ENCODE measurements around the gene CELF1. TPM values are rescaled to one million over a fixed set of nuclear protein-coding genes. Genes with fewer than 3 reads are reported as not detected.

Gene CELF1
- total and polyA plus RNA-seq, 2 experiments from 2014 or later = 124 to 233 TPM

GRCh38 chr11:47443817-47444216 is 109.1 kb downstream of the CELF1 start:
- H3K4me1 ChIP-seq (ENCODE audit: insufficient read depth) = no peaks in the 10 kb centered on the region
- H3K9me2 ChIP-seq (ENCODE audit: insufficient read depth) = no peaks in the 10 kb centered on the region
- H3K36me3 Mint-ChIP-seq (ENCODE audit: low read depth) = no peaks in the 10 kb centered on the region
- H3K27ac Mint-ChIP-seq = no peak overlapping the region
- H2AFZ ChIP-seq = no peak overlapping the region
- DNase-seq (ENCODE audit: low spot score) (no peak), ATAC-seq (no peak)
- no peaks in the 10 kb centered on the region for H3K4me1 Mint-ChIP-seq
- TF ChIP-seq REST (IDR thresholded peaks at IDR 0.05; ENCODE audit: unreplicated experiment) = no peak
- TF ChIP-seq, protein P1, sequence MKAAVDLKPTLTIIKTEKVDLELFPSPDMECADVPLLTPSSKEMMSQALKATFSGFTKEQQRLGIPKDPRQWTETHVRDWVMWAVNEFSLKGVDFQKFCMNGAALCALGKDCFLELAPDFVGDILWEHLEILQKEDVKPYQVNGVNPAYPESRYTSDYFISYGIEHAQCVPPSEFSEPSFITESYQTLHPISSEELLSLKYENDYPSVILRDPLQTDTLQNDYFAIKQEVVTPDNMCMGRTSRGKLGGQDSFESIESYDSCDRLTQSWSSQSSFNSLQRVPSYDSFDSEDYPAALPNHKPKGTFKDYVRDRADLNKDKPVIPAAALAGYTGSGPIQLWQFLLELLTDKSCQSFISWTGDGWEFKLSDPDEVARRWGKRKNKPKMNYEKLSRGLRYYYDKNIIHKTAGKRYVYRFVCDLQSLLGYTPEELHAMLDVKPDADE (IDR thresholded peaks at IDR 0.05) = no peak
- no peak for TF ChIP-seq JUNB (IDR thresholded peaks at IDR 0.05; ENCODE audit: unreplicated experiment)
- no peak for TF ChIP-seq STAT1 (IDR thresholded peaks at IDR 0.05; ENCODE audit: unreplicated experiment)
- TF ChIP-seq ZNF331 (CRISPR knock-in tag; IDR thresholded peaks at IDR 0.05; ENCODE audit: low read depth) = no peak
- 0 out of 2 replicates have a peak overlapping the region, but pooled peaks have one; percentile 26 for H3K27ac ChIP-seq (ENCODE audit: low read depth)
- no peaks in the 10 kb centered on the region for H4K20me1 ChIP-seq (replicated peaks; ENCODE audit: insufficient read depth)
- no peaks in the 10 kb centered on the region for H3K9me3 Mint-ChIP-seq
- no peaks in the 10 kb centered on the region for H3K79me2 ChIP-seq (replicated peaks; ENCODE audit: insufficient read depth)
- no peak overlapping the region for H3K4me3 Mint-ChIP-seq
- H3K36me3 ChIP-seq (ENCODE audit: insufficient read depth) = no peaks in the 10 kb centered on the region
- H3K27me3 ChIP-seq (ENCODE audit: insufficient read depth) = no peaks in the 10 kb centered on the region
- H3K4me2 ChIP-seq = no peak overlapping the region
- no peaks in the 10 kb centered on the region for H3K27me3 Mint-ChIP-seq (ENCODE audit: insufficient read depth, low read depth, poor library complexity)
- H3K4me3 ChIP-seq = no peak overlapping the region
- no peaks in the 10 kb centered on the region for H3F3A ChIP-seq (replicated peaks; ENCODE audit: low read depth)

DNA sequence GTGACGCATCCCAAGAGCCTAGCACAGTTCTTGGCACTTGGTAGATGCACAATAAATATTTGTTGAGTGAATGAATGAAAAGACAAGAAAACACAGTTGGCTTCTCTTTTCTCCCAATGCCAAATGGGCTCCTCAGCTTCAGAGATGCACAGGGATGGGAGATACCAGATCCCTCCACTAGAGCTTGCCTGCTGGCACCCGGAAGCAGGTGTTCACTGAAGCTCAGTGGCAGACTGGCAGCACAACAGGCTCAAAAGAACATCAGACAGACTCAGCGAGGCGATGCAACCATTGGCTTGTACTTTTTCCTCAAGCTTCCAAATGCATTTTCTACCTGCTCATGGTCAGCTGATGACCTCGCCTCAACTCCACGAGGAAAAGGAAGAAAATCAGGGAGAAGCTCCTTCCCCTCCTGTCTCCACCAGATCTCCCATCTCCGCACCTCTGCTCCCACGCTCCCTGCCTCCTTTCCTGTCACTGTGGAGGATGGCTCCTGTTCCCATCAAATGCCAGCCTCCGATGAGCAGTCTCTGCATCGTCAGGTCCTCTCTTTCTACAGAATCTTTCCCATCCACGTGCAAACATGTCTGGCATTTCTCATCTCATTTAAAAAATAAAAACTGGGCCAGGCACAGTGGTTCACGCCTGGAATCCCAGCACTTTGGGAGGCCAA is 109.8 kb downstream of the CELF1 start:
- H3K27me3 Mint-ChIP-seq (ENCODE audit: insufficient read depth, low read depth, poor library complexity) = no peaks in the 10 kb centered on the region

More for the DNA sequence above, 109.8 kb downstream of the CELF1 start:
- no peak overlapping the region for H3K4me3 Mint-ChIP-seq
- H4K20me1 ChIP-seq (replicated peaks; ENCODE audit: insufficient read depth) = no peaks in the 10 kb centered on the region
- no peak overlapping the region for H2AFZ ChIP-seq
- no peaks in the 10 kb centered on the region for H3K4me1 Mint-ChIP-seq
- no peak overlapping the region for H3K4me2 ChIP-seq
- H3K27me3 ChIP-seq (ENCODE audit: insufficient read depth) = no peaks in the 10 kb centered on the region
- H3K36me3 Mint-ChIP-seq (ENCODE audit: low read depth) = no peaks in the 10 kb centered on the region
- no peaks in the 10 kb centered on the region for H3K36me3 ChIP-seq (ENCODE audit: insufficient read depth)
- DNase-seq (ENCODE audit: low spot score) (peak; percentile 59), ATAC-seq (peak; percentile 77)
- H3K27ac ChIP-seq (ENCODE audit: low read depth) = 0 out of 2 replicates have a peak overlapping the region, but pooled peaks have one; percentile 26
- no peaks in the 10 kb centered on the region for H3K9me2 ChIP-seq (ENCODE audit: insufficient read depth)
- H3K4me1 ChIP-seq (ENCODE audit: insufficient read depth) = no peaks in the 10 kb centered on the region
- H3K4me3 ChIP-seq = no peak overlapping the region
- no peak overlapping the region for H3K27ac Mint-ChIP-seq
- H3K9me3 Mint-ChIP-seq = no peaks in the 10 kb centered on the region
- TF ChIP-seq JUNB (IDR thresholded peaks at IDR 0.05; ENCODE audit: unreplicated experiment) = no peak
- 0 out of 4 replicates have a peak, but pooled peaks of 1 of the 2 experiments have one; percentile 16 for TF ChIP-seq CTCF (conservative IDR thresholded peaks at IDR 0.05; ENCODE audit: low read depth in 2 of 2)
- no peaks in the 10 kb centered on the region for H3F3A ChIP-seq (replicated peaks; ENCODE audit: low read depth)
- no peaks in the 10 kb centered on the region for H3K79me2 ChIP-seq (replicated peaks; ENCODE audit: insufficient read depth)

All from GM23338 (cell line).